ENCODE data around the gene ITGA11.

The ITGA11 gene

DNA sequence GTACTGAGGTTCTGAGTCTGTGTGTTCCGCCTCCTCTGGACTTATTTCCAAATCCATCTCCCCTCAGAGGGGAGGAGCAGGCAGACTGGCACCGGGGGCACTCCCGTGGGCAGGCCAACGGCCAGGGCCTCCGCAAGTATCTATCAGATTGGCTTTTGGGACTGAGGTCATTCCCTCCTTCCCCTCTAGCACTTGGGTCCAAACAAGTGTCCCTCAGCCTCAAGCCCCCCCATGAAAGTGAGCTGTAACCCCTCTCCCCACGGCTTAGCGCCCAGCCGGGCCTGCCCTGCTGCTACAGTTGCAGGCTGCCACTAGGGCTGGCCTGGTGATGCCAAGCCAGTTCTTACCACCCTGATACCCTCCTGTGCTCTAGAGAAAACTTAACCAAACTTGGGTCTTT lies 17.4 kb downstream of the ITGA11 start:
- H4K20me1 ChIP-seq (ENCODE audit: insufficient read depth, low read length) = no peaks in the 10 kb centered on the region

DNA sequence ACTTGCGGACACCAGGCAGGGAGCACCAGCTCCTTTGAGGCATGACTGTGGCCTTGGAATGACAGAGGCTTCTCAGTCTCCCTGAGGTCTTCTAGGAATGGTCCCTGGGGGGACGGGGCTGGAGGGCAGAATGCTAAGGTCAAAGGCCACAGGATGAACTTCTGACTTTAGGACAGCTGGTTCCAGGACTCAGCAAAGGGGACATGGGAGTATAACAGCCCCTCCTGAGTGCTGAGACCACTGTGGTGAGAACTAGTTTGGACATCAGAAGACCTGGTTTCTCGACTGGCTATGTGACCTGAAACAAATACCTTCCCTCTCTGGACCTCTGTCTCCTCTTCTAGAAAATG lies 17.8 kb downstream of the ITGA11 start:
- H3K9me3 ChIP-seq (ENCODE audit: low read length) = no peaks in the 10 kb centered on the region

More for the DNA sequence above, 17.4 kb downstream of the ITGA11 start:
- Histone ChIP-seq H3K79me2 (ENCODE audit: insufficient read depth, low read length) (no peaks in the 10 kb centered on the region), H3K27me3 (ENCODE audit: insufficient read depth, low read length) (0 out of 2 replicates have a peak, but pooled peaks cover 3% of the 10 kb centered on the region), H3F3A (ENCODE audit: insufficient read depth, low read length) (no peaks in the 10 kb centered on the region), H3K9me2 (ENCODE audit: low read depth, low read length) (no peaks in the 10 kb centered on the region), H2AFZ (ENCODE audit: low read length) (no peak overlapping the region), H3K4me3 (ENCODE audit: low read depth, low read length, poor library complexity, severe bottlenecking) (no peak overlapping the region), H3K4me1 (ENCODE audit: insufficient read depth, low read length, severe bottlenecking) (no peaks in the 10 kb centered on the region), H3K4me2 (ENCODE audit: low read length) (no peak overlapping the region), H3K36me3 (ENCODE audit: insufficient read depth, low read length) (no peaks in the 10 kb centered on the region), H3K9me3 (ENCODE audit: low read length) (no peaks in the 10 kb centered on the region), H3K27ac (ENCODE audit: low read depth, low read length, poor library complexity, severe bottlenecking) (no peak overlapping the region), H3K9ac (ENCODE audit: low read length) (no peak overlapping the region)
- no peak for TF ChIP-seq EZH2 (IDR thresholded peaks at IDR 0.05; ENCODE audit: borderline replicate concordance, low read length)
- TF ChIP-seq, protein P1, sequence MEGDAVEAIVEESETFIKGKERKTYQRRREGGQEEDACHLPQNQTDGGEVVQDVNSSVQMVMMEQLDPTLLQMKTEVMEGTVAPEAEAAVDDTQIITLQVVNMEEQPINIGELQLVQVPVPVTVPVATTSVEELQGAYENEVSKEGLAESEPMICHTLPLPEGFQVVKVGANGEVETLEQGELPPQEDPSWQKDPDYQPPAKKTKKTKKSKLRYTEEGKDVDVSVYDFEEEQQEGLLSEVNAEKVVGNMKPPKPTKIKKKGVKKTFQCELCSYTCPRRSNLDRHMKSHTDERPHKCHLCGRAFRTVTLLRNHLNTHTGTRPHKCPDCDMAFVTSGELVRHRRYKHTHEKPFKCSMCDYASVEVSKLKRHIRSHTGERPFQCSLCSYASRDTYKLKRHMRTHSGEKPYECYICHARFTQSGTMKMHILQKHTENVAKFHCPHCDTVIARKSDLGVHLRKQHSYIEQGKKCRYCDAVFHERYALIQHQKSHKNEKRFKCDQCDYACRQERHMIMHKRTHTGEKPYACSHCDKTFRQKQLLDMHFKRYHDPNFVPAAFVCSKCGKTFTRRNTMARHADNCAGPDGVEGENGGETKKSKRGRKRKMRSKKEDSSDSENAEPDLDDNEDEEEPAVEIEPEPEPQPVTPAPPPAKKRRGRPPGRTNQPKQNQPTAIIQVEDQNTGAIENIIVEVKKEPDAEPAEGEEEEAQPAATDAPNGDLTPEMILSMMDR (IDR thresholded peaks at IDR 0.05; ENCODE audit: low read length) = no peak

DNA sequence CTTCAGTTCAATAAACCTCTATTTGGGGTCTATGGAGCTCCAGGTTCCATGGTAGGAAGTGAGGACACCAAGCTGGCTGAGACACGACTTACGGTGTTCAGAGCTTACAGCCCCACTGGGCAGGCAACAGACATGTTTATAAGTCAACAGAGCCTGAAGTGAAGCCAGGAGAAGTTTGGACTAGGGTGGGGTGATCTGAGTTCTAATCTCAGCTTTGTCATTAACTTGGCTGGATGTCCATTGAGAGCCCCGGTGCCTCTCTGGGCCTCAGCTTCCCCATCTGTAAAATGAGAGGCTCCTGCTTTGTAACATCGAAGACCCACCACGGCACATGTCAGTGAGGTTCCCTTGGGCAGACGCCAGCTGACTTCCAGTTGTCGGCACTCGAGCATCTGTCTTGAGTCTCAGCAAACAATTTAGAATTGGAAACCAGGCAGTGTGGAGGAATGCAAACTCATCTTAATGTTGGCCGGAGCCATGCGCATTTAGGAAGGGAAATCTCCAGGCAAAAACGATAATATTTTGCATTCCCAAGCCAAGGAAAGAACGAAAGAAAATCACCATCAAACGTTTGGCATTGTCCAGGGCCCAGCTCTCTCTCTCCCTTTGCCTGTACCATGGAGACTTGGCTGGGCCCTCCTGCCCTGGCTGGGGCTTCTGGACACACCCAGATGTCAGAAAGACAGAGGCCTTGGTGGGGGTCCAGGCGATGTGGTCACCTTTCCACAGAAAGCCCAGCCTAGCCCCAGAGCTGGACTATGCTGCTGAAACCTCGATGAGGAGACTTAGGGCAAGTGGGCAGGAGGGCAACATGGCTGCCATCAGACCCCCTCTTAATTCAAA lies 18.4 kb downstream of the ITGA11 start:
- no peak overlapping the region for H3K4me2 ChIP-seq (ENCODE audit: low read length)
- H3K27me3 ChIP-seq (ENCODE audit: insufficient read depth, low read length) = 0 out of 2 replicates have a peak, but pooled peaks cover 3% of the 10 kb centered on the region
- H4K20me1 ChIP-seq (ENCODE audit: insufficient read depth, low read length) = no peaks in the 10 kb centered on the region
- H3K9ac ChIP-seq (ENCODE audit: low read length) = no peak overlapping the region
- no peaks in the 10 kb centered on the region for H3F3A ChIP-seq (ENCODE audit: insufficient read depth, low read length)
- no peaks in the 10 kb centered on the region for H3K9me2 ChIP-seq (ENCODE audit: low read depth, low read length)
- H3K4me3 ChIP-seq (ENCODE audit: low read depth, low read length, poor library complexity, severe bottlenecking) = no peak overlapping the region
- no peak overlapping the region for H2AFZ ChIP-seq (ENCODE audit: low read length)
- TF ChIP-seq, protein P1 (IDR thresholded peaks at IDR 0.05; ENCODE audit: low read length) = no peak
- no peak for TF ChIP-seq EZH2 (IDR thresholded peaks at IDR 0.05; ENCODE audit: borderline replicate concordance, low read length)
- H3K79me2 ChIP-seq (ENCODE audit: insufficient read depth, low read length) = no peaks in the 10 kb centered on the region
- no peaks in the 10 kb centered on the region for H3K36me3 ChIP-seq (ENCODE audit: insufficient read depth, low read length)
- no peaks in the 10 kb centered on the region for H3K4me1 ChIP-seq (ENCODE audit: insufficient read depth, low read length, severe bottlenecking)
- no peaks in the 10 kb centered on the region for H3K9me3 ChIP-seq (ENCODE audit: low read length)
- H3K27ac ChIP-seq (ENCODE audit: low read depth, low read length, poor library complexity, severe bottlenecking) = no peak overlapping the region

More for the DNA sequence above, 17.8 kb downstream of the ITGA11 start:
- H2AFZ ChIP-seq (ENCODE audit: low read length) = no peak overlapping the region
- no peak overlapping the region for H3K9ac ChIP-seq (ENCODE audit: low read length)
- H3K27ac ChIP-seq (ENCODE audit: low read depth, low read length, poor library complexity, severe bottlenecking) = no peak overlapping the region
- H3F3A ChIP-seq (ENCODE audit: insufficient read depth, low read length) = no peaks in the 10 kb centered on the region
- H3K9me2 ChIP-seq (ENCODE audit: low read depth, low read length) = no peaks in the 10 kb centered on the region
- H3K27me3 ChIP-seq (ENCODE audit: insufficient read depth, low read length) = 0 out of 2 replicates have a peak, but pooled peaks cover 3% of the 10 kb centered on the region
- no peak overlapping the region for H3K4me2 ChIP-seq (ENCODE audit: low read length)
- H3K4me1 ChIP-seq (ENCODE audit: insufficient read depth, low read length, severe bottlenecking) = no peaks in the 10 kb centered on the region
- no peaks in the 10 kb centered on the region for H3K79me2 ChIP-seq (ENCODE audit: insufficient read depth, low read length)
- no peaks in the 10 kb centered on the region for H3K36me3 ChIP-seq (ENCODE audit: insufficient read depth, low read length)
- TF ChIP-seq EZH2 (IDR thresholded peaks at IDR 0.05; ENCODE audit: borderline replicate concordance, low read length) = no peak
- TF ChIP-seq, protein P1 (IDR thresholded peaks at IDR 0.05; ENCODE audit: low read length) = no peak
- H3K4me3 ChIP-seq (ENCODE audit: low read depth, low read length, poor library complexity, severe bottlenecking) = no peak overlapping the region
- H4K20me1 ChIP-seq (ENCODE audit: insufficient read depth, low read length) = no peaks in the 10 kb centered on the region

Measured in OCI-LY1 (cell line).